Epidermal melanocyte (primary cell): ENCODE results near the gene C14orf132.
"Not testable (repeated sequence)": the region's sequence is repeated elsewhere in the genome, so short reads cannot be mapped to it uniquely, and the experiment has no call there.

Source experiments
- DNase-seq: peaks from one replicate; pipeline ENCODE4 v3.0.0; 2011; ENCODE audit warnings: low spot score; ENCODE audit not compliant: insufficient read length

C14orf132 gene

DNA sequence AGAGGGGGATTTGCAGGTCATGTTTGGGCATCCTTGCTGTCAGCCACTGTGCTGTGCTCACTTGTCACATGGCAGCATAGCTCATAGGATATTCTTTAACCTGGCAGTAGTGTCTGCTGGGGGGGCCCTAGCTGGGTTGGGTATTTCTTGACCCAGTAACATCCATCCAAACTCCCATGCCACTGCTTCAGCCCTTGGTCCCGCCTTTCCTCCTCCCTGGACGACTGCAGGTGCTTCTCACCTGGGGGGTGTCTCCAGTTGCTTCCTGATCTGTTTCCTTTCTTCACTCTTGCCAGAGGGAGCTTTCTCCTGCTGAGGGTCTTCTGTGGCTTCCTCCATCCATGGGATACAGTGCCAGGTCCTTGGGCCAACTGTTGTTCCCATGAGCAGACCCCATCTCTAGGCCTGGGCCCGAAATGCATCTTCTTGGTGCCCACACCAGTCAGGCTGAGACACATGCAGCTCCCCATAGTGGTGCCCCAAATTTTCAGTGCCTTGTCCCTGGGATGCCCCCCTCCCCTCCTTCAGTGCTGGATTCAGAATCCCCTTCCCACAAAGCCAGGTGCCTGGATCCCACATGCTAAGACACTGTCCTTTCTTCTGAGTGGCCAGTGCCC, 20.5 kb downstream of the C14orf132 start:
- no peak for DNase-seq

DNA sequence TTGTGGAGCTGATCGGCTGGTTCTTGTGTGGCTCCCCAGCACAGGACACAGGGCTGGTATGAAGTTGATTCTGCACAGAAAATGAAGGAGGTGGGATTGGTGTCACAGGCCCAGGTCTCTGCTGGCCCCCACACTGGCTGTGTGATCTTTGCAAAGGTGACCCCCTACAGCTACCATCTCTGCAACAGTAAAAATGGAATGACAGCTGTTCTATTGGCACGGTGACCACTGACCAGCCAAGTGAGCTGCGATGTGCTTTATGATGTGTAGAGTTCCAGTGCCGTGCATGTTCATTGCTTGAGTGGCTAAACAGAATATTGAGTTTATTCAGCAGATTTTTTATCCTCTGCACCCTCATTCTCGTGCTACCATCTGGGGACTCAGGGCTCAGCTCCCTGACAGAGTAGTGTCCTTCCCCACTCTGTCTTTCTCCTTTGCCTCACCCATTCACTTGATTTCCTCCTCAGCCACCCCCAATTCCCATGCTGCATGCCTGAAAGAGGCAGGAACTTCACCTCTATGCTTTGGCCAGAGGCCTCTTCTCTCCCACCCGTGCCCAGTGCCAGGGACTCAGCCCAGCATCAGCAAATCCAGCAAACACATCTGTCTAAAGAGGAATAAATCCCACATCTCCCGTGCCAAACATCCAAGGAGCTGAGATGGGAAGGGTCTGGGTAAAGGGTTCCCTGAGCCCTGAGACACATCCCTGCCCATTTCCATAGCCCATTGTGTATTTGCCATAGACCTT, 21.2 kb downstream of the C14orf132 start:
- DNase-seq: no peak

GRCh38 chr14:96062010-96062409, 22.8 kb downstream of the C14orf132 start:
- DNase-seq: no peak

GRCh38 chr14:96062506-96062905, 23.3 kb downstream of the C14orf132 start:
- no peak for DNase-seq

GRCh38 chr14:96064866-96065265, 25.7 kb downstream of the C14orf132 start:
- DNase-seq: no peak

DNA sequence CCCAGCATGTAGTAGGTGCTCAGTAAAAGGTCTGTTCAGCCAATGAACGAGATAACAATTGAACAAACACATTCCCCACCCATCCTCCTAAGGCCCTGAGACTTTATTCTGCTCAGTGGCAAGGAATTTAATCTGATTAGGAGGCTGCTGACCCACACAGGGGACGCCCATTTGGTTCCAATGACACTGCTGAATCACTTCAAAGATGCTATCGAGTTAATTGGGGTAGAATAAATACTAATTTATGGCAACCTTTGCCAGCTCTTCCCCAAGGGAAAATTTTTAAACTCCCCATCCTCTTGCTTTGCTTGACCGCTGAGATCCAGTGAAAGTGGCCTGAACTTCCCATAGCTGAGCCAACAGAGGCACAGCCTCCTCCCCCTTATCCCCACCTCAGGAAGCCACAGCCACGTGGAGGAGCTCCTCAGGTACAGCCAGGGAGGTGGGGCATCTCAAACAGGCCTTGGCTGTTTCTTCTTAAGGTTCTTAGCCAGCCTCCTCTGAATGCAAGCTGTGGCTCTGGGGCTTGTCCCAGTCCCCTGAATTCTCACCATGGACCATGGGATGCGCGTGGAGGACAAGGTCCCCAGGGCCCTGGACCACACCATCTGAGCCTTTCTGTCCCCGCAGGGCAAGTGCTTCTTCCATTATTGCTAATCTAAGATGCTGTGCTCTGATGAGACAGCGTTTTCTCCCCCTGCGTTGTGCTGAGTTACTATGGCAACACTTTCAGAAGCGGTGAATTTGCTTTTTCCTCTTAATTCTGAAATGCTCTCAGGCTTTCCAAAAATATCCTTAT, 26.7 kb downstream of the C14orf132 start:
- DNase-seq: no peak

DNA sequence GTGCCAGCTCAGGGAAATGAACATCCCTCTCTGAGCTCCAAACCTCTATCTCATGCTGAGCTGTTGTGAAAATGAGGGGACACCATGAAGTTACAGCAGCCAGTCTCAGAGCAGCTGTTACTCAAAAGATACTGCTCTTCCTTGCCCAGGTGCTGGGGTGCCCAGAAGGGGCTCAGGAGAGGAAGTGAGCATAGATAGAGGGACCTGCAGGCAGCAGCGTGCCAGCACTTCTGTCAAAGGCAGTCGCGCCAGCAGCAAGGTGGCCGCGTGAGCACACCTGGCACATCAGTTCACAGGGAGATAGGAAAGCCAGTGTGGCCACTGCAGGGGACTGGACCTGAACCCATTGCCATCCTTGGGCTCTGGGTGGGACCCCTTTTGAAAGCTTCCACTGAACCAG, 27.8 kb downstream of the C14orf132 start:
- no peak for DNase-seq

DNA sequence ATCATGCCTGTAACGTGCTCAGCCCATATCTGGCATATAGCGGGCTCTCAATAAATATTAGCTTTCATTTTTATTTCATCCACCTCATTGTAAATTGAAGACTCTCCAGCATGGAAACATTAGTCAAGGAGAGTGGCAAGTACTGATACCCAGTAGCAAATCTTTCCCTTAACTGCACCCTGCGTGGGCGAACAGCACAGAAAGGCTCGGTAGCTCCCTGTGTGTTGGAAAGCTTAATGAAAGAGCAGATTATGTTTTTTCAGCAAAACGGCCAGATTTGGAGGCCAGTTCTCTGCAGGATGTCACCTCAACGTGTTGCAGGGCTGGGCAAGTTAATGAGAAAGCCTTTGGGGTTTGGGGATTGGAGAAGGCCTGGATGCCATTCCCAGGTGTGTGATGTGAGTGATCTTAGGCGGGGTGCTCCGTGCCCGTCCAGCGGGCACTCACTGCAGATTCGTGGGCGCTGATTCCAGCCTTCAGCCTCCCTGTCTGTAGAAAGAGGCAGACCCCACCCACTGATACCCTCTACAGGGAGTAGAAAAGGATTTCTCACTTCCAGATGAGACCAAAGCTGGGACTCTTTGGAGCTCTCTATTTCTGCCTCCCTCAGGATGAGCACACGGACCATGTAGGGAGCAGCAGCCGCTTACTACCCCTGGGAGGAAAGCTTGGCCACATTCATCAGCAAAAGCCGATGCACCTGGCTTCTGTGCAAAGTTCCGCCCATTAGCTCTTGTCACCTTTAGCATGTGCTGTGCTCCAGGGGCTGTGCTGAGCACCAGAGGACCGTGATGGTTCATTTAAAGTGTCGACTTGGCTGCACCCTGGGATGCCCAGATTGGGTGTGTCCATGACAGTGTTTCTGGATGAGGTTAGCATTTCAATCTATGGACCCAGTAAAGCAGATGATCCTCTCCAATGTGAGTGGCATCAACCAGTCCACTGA, 29.1 kb downstream of the C14orf132 start:
- no peak for DNase-seq

- no peak for DNase-seq
Measured at GRCh38 chr14:96069421-96069820, 30.3 kb downstream of the C14orf132 start.

- no peak for DNase-seq
Measured at GRCh38 chr14:96071561-96071960, 32.4 kb downstream of the C14orf132 start.

DNA sequence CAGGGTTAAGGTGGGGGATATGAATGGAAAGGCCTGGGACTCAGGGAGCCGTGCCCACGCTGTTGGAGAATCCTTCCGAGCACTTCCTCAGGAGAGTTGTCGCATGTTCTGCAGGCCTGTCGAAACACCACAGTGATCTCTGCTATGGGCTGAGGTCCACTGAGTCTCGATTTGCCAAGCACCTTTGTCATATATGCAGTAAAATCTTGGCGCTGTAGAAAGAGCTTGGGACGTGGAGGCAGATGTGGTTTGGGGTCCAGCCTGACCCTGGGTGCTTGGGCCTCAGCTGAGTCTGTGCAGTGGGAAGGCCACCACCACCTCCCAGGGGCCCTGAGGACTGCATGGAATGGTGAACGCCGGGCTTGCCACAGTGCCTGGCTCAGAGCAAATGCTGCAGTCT, 32.9 kb downstream of the C14orf132 start:
- DNase-seq: no peak

GRCh38 chr14:96072746-96073145, 33.6 kb downstream of the C14orf132 start:
- no peak for DNase-seq

DNA sequence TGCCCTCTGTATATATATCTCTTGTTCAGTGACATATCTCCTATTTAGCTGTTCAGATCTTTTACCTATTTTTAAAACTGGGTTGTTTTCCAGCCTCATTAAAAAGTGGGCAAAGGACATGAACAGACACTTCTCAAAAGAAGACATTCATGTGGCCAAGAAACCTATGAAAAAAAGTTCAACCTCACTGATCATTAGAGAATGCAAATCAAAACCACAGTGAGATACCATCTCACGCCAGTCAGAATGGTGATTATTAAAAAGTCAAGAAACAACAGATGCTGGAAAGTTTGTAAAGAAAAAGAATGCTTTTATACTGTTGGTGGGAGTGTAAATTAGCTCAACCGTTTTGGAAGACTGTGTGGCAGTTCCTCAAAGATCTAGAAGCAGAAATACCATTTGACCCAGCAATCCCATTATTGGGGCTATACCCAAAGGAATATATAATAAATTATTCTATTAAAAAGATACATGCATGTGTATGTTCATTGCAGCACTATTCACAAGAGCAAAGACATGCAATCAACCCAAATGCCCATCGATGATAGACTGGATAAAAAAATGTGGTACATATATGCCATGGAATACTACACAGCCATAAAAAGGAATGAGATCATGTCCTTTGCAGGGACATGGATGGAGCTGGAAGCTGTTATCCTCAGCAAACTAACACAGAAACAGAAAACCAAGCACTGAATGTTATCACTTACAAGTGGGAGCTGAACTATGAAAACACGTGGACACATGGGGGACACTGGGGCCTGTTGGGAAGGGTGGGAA, 34.3 kb downstream of the C14orf132 start:
- DNase-seq: not testable (repeated sequence)

DNA sequence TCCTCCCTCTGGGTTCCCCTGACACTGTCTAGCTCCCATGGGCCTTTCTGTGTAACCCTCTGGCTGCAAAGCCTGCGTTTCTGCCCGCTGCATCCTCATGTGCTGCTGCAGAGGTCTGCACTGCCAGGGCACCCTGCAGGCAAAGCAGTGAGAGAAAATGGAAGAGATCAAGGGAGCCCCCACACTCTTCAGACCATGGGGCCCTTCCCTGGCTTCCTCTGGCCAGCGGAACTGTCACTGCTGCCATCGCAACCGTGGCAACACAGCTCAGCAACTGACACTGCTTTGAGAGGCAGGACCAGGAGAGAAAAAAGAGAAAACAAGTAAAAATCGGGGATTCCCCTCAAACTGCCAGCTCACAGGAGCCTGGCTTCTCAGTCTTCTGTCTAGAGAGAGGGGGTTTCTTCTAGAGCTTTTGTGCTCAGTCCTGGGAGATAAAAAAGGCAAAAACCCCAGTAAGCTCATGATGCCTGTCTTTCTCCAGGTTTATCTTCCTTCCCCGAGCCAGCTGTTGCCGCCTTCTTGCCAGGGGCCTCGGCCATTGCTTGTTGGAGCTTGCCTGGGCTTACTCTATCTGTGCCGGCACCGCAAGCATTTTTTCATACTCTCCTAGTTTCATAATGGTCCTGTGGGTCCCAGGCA, 38.9 kb downstream of the C14orf132 start:
- no peak for DNase-seq

GRCh38 chr14:96078625-96079016, 39.5 kb downstream of the C14orf132 start:
- no peak for DNase-seq

GRCh38 chr14:96079066-96079465, 39.9 kb downstream of the C14orf132 start:
- DNase-seq: no peak

DNA sequence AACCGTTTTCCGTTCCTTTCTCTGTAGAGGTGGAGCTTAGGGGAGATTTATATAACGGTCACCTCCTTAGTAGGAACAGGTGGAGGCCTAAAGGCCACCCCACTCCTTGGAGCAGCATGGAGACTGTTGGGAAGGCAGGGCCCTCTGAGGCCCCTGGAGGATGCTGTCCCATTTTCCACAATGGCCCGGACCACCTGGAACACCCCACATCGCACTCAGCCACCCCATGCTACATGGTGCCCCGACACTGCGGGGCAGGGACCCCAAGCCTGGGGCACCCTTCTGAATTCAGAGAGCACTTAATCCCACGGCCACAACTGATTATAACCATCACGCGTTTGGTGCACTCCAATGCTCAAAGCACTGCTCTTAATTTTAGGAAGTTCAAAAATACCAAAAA, 41.4 kb downstream of the C14orf132 start:
- DNase-seq: no peak

DNA sequence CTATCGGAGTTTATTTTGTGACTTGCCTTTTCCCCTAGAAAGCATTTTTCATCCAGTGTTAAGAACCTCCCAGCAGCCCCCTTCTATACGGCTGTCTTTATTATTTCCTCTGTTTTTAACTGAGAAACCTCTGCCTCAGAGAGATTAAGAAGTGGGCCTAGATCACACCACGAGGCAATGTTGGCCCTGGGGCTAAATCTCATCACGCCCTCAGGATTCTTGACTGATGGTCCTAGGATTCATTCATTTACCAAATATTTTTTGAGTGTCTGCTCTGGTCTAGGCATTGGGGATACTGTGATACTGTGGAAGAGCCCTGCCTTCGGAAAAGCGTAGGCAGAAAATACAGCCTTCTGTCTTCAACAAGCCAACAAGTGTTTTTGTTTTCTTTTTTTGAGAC, 42.1 kb downstream of the C14orf132 start:
- DNase-seq: no peak

DNA sequence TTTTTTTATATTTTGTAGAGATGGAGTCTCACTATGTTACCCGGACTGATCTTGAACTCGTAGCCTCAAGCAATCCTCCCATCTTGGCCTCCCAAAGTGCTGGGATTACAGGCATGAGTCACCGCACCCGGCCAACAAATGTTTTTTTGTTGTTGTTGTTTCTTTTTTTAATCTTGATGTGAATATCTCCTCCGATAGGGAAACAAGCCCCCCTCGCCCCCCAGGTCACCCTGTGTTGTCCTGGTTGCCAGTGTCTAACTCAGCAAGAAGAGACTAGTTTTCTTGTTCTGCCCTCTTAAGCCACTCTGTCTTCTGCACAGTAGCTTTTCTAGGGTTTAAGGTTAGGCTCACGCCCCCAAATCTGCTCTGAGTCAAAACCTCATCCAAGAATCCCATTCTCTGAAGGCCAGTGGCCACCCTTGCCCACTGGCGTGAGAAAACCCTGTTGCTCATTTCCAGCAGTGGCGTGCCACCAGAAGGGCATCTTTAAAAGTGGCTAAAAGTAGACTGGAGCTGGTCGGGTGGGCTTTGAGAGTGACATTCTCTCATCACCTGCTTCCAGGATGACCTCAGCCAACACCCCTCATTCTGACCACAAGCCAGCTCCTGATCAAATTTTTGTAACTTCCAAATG, 42.7 kb downstream of the C14orf132 start:
- no peak for DNase-seq
